A549 (cell line): ENCODE measurements around the gene TAGLN3. TPM values are rescaled to one million over a fixed set of nuclear protein-coding genes. Genes with fewer than 3 reads are reported as not detected.

ENCODE experiments used
- ATAC-seq, 2 experiments: fragments of 200-7000 bp in 1 of 2; fragments of >200 bp in 1 of 2; cut with Nextera tagmentation in 1 of 2; cut with Tn5 transposase in 1 of 2; 3 replicates each; pipeline versions ENCODE4 v1.8.0 to v1.9.1; 2018 to 2020; ENCODE audit warnings: mild to moderate bottlenecking in 1 of 2, moderate library complexity in 1 of 2
- CTCF ChIA-PET: fragments of 300-600 bp; sonication (Branson Sonifier 250); formaldehyde crosslinking; extraction: SDS; loops from one replicate; lab custom pipeline; 2021; ENCODE audit warnings: antibody characterized with exemption, inconsistent platforms; lab: Yijun Ruan, JAX
- POLR2A ChIA-PET: fragments of 350-600 bp; formaldehyde crosslinking; extraction: SDS; loops from one replicate; lab custom pipeline; 2021; ENCODE audit warnings: antibody characterized with exemption, inconsistent platforms; lab: Yijun Ruan, JAX
- DNase-seq, 2 experiments: peaks; one replicate each; pipeline versions ENCODE4 v3.0.0 to v3.0.0-alpha.2; 2011 to 2016; ENCODE audit warnings: low read depth in 1 of 2, low spot score in 1 of 2
- FAIRE-seq: peaks from 2 replicates; lab custom pipeline; 2011; peaks lifted over from hg19 to GRCh38; lab: Jason Lieb, UNC
- H3K27ac ChIP-seq, 2 experiments: fragments of >200 bp; sonication (Bioruptor Twin); formaldehyde crosslinking; 3 replicates each; pipeline ENCODE4 v1.5.1; 2016 to 2017
- H3K4me1 ChIP-seq: fragments of >200 bp; sonication (Bioruptor Twin); formaldehyde crosslinking; 3 replicates; pipeline ENCODE4 v1.6.1; 2016
- H3K4me2 ChIP-seq: fragments of >200 bp; sonication (Bioruptor Twin); formaldehyde crosslinking; 3 replicates; pipeline ENCODE4 v1.6.1; 2016
- H3K4me3 ChIP-seq: fragments of >200 bp; sonication (Bioruptor Twin); formaldehyde crosslinking; 3 replicates; pipeline ENCODE4 v1.5.1; 2016
- H3K9me3 ChIP-seq: fragments of >200 bp; sonication (Bioruptor Twin); formaldehyde crosslinking; 3 replicates; pipeline ENCODE4 v1.6.1; 2016
- CHD4 ChIP-seq: fragments of 200-600 bp; sonication (generic); IDR thresholded peaks from 2 replicates; pipeline ENCODE4 v1.6.1; 2016; ENCODE audit warnings: antibody characterized with exemption, mild to moderate bottlenecking, borderline replicate concordance
- EHF ChIP-seq: fragments of 250-450 bp; sonication (Bioruptor Pico); IDR thresholded peaks from 2 replicates; pipeline ENCODE4 v1.5.0; 2020; ENCODE audit warnings: mild to moderate bottlenecking
- ESRRA ChIP-seq: fragments of 150-350 bp; IDR thresholded peaks from 2 replicates; pipeline ENCODE4 v1.6.1; 2014; ENCODE audit warnings: mild to moderate bottlenecking, low read length, borderline replicate concordance
- FOSL2 ChIP-seq, 2 experiments: fragments of 450-650 bp in 1 of 2; fragments of >200 bp in 1 of 2; sonication (Bioruptor Twin) in 1 of 2; formaldehyde crosslinking; IDR thresholded peaks; 2 replicates each; pipeline versions ENCODE4 v1.5.0 to v1.6.1; 2016 to 2020; ENCODE audit warnings: mild to moderate bottlenecking in 1 of 2, moderate library complexity in 1 of 2
- JUN ChIP-seq, 2 experiments: fragments of >200 bp; sonication (Bioruptor Twin); formaldehyde crosslinking; IDR thresholded peaks; 2 replicates in 1 of 2; 3 replicates in 1 of 2; pipeline ENCODE4 v1.6.1; 2016 to 2017
- KDM1A ChIP-seq: fragments of 200-600 bp; sonication (generic); IDR thresholded peaks from 2 replicates; pipeline ENCODE4 v1.6.1; 2016; ENCODE audit warnings: low read depth, mild to moderate bottlenecking
- MYC ChIP-seq: IDR thresholded peaks from 2 replicates; pipeline ENCODE4 v1.6.1; 2012; ENCODE audit warnings: mild to moderate bottlenecking, inconsistent platforms, low read length, improper control_type of control experiment, borderline replicate concordance
- NFE2L2 ChIP-seq: fragments of 150-350 bp; conservative IDR thresholded peaks from 2 replicates; pipeline ENCODE4 v1.6.1; 2014; ENCODE audit warnings: low read length
- PHF8 ChIP-seq: fragments of 200-600 bp; sonication (generic); IDR thresholded peaks from 2 replicates; pipeline ENCODE4 v1.6.1; 2016; ENCODE audit warnings: low read depth, mild to moderate bottlenecking, antibody characterized with exemption, moderate library complexity, borderline replicate concordance
- RAD21 ChIP-seq, 2 experiments: fragments of >200 bp in 1 of 2; sonication (Bioruptor Twin) in 1 of 2; formaldehyde crosslinking in 1 of 2; IDR thresholded peaks in 1 of 2; conservative IDR thresholded peaks in 1 of 2; 2 replicates in 1 of 2; 3 replicates in 1 of 2; pipeline ENCODE4 v1.6.1; 2012 to 2018; ENCODE audit warnings: inconsistent platforms in 1 of 2
- SREBF2 ChIP-seq: fragments of 450-650 bp; IDR thresholded peaks from 2 replicates; pipeline ENCODE4 v1.6.1; 2014; ENCODE audit warnings: mild to moderate bottlenecking, moderate library complexity
- ZNF302 ChIP-seq: fragments of 250-450 bp; sonication (Bioruptor Pico); IDR thresholded peaks from 2 replicates; pipeline ENCODE4 v1.9.0; 2021; ENCODE audit warnings: inconsistent platforms, mild to moderate bottlenecking, moderate library complexity
- WGBS: methylation state at CpG from one replicate; pipeline ENCODE4 v1.1.6; 2017; ENCODE audit errors: missing lambda C conversion rate; 5-methylcytosine and 5-hydroxymethylcytosine counted together
- polyA plus RNA-seq, 4 experiments: library from polyadenylated mRNA; depleted of rRNA in 3 of 4; stranded (reverse); fragments of >200 nt; fragmentation: RNase III in 1 of 4; extraction: RNeasy Plus Mini Kit Qiagen cat#74134 plus additional on column Dnase treatment in 1 of 4; gene quantifications; 2 replicates in 3 of 4; 3 replicates in 1 of 4; pipeline ENCODE4 v1.2.3, GENCODE V29; 2011 to 2017
- TF ChIP-seq, protein P1 (sequence below): fragments of >200 bp; sonication (Bioruptor Twin); formaldehyde crosslinking; IDR thresholded peaks from 3 replicates; pipeline ENCODE4 v1.5.1; 2016
- TF ChIP-seq, protein P2 (sequence below): fragments of 450-650 bp; IDR thresholded peaks from 2 replicates; pipeline ENCODE4 v1.6.1; 2014; ENCODE audit warnings: antibody characterized with exemption
- TF ChIP-seq, protein P3 (sequence below): fragments of 150-350 bp; IDR thresholded peaks from 2 replicates; pipeline ENCODE4 v1.6.1; 2014; ENCODE audit warnings: low read depth, mild to moderate bottlenecking, low read length

The TAGLN3 gene
- polyA plus RNA-seq, 2 of the 4 experiments (the other 2 are of a cell fraction) = not detected

DNA sequence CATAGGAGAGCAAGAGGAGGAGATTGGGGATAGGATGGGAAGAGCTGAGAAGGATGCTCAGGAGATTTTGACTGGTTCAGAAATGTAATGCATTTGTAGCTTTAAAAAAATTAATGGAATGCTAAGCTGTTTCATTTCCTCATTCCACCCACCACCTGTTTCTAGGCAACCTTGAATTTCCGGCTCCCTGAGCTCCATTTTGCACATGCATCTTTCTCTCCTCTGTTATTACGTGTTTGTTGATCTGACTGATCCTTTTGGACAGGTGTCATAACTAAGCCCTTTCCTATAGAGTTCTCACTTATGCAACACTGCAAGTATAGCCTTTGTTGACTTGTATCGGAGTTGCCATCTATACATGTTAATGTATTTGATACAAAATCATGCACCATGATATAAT, 40.1 kb downstream of the TAGLN3 start:
- Histone ChIP-seq H3K4me3 (no peak overlapping the region), H3K27ac (no peak overlapping the region), H3K4me1 (peaks cover 14% of the 10 kb centered on the region; the same call in 1 of the 3 replicates), H3K9me3 (no peaks in the 10 kb centered on the region), H3K4me2 (no peak overlapping the region)
- ChIA-PET CTCF (interaction anchor here (0.6 to 9.7 kb wide), 6 partner anchors 23 to 346 kb away, joined by 3 to 113 read pairs (median 3); no protein-coding TSS in a partner anchor), POLR2A (no interaction called here)
- ATAC-seq (no peak), DNase-seq (peak in 1 of 2 experiments; percentile 16), FAIRE-seq (no peak)
- 66% methylated on average over 3 of the region's 3 CpGs for WGBS
- no peak for TF ChIP-seq ZNF302
- no peak for TF ChIP-seq NFE2L2
- TF ChIP-seq ESRRA = no peak
- TF ChIP-seq, protein P1, sequence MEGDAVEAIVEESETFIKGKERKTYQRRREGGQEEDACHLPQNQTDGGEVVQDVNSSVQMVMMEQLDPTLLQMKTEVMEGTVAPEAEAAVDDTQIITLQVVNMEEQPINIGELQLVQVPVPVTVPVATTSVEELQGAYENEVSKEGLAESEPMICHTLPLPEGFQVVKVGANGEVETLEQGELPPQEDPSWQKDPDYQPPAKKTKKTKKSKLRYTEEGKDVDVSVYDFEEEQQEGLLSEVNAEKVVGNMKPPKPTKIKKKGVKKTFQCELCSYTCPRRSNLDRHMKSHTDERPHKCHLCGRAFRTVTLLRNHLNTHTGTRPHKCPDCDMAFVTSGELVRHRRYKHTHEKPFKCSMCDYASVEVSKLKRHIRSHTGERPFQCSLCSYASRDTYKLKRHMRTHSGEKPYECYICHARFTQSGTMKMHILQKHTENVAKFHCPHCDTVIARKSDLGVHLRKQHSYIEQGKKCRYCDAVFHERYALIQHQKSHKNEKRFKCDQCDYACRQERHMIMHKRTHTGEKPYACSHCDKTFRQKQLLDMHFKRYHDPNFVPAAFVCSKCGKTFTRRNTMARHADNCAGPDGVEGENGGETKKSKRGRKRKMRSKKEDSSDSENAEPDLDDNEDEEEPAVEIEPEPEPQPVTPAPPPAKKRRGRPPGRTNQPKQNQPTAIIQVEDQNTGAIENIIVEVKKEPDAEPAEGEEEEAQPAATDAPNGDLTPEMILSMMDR = no peak
- TF ChIP-seq, protein P2, sequence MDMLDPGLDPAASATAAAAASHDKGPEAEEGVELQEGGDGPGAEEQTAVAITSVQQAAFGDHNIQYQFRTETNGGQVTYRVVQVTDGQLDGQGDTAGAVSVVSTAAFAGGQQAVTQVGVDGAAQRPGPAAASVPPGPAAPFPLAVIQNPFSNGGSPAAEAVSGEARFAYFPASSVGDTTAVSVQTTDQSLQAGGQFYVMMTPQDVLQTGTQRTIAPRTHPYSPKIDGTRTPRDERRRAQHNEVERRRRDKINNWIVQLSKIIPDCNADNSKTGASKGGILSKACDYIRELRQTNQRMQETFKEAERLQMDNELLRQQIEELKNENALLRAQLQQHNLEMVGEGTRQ = no peak
- TF ChIP-seq PHF8 = no peak
- TF ChIP-seq CHD4 = no peak
- no peak for TF ChIP-seq RAD21 (conservative IDR thresholded peaks at IDR 0.05 in 1 of 2, IDR thresholded peaks at IDR 0.05 in 1 of 2)
- TF ChIP-seq, protein P3, sequence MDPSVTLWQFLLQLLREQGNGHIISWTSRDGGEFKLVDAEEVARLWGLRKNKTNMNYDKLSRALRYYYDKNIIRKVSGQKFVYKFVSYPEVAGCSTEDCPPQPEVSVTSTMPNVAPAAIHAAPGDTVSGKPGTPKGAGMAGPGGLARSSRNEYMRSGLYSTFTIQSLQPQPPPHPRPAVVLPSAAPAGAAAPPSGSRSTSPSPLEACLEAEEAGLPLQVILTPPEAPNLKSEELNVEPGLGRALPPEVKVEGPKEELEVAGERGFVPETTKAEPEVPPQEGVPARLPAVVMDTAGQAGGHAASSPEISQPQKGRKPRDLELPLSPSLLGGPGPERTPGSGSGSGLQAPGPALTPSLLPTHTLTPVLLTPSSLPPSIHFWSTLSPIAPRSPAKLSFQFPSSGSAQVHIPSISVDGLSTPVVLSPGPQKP = no peak
- TF ChIP-seq FOSL2 (IDR thresholded peaks at IDR 0.05) = no peak
- no peak for TF ChIP-seq FOSL2 (CRISPR knock-in tag; IDR thresholded peaks at IDR 0.05)

DNA sequence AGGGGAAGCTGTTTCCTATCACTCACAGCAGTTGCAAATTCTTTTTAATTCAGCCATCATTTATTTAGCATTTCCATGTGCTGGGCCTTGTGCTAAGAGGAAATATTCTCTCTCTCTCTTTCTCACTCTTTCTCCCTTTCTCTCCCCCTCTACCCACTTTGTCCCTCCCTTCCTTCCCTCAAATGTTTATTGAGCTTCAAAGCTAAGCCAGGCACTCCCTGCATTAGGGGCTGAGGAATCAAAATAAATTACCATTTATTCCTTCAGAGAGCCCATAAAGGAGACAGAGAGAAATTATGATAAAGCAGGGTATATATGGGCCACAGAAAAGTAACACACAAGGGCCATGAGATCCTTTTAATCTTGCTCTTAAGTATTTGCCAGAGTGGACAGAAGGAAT, 42.6 kb downstream of the TAGLN3 start:
- ChIA-PET CTCF (interaction anchor here (1.0 to 9.7 kb wide), 7 partner anchors 18 to 350 kb away, joined by 3 to 113 read pairs (median 3); no protein-coding TSS in a partner anchor), POLR2A (no interaction called here)
- H3K27ac ChIP-seq = no peak overlapping the region
- H3K4me3 ChIP-seq = no peak overlapping the region
- FAIRE-seq = no peak
- ATAC-seq = no peak
- H3K4me2 ChIP-seq = no peak overlapping the region
- DNase-seq = no peak
- TF ChIP-seq, protein P1 = no peak
- TF ChIP-seq EHF (CRISPR knock-in tag) (no peak), JUN (IDR thresholded peaks at IDR 0.05) (no peak), KDM1A (no peak), SREBF2 (no peak), MYC (no peak), CHD4 (no peak)
- no peaks in the 10 kb centered on the region for H3K9me3 ChIP-seq
- peaks cover 14% of the 10 kb centered on the region; the same call in 1 of the 3 replicates for H3K4me1 ChIP-seq
